ENCODE measurements around the gene TBX4. TPM values are rescaled to one million over a fixed set of nuclear protein-coding genes. Genes with fewer than 3 reads are reported as not detected.

TBX4 gene
- polyA plus RNA-seq, 1 donor (not counting 4 experiments of a cell fraction or from before 2014, with no cell fraction given) = 0.04 TPM

DNA sequence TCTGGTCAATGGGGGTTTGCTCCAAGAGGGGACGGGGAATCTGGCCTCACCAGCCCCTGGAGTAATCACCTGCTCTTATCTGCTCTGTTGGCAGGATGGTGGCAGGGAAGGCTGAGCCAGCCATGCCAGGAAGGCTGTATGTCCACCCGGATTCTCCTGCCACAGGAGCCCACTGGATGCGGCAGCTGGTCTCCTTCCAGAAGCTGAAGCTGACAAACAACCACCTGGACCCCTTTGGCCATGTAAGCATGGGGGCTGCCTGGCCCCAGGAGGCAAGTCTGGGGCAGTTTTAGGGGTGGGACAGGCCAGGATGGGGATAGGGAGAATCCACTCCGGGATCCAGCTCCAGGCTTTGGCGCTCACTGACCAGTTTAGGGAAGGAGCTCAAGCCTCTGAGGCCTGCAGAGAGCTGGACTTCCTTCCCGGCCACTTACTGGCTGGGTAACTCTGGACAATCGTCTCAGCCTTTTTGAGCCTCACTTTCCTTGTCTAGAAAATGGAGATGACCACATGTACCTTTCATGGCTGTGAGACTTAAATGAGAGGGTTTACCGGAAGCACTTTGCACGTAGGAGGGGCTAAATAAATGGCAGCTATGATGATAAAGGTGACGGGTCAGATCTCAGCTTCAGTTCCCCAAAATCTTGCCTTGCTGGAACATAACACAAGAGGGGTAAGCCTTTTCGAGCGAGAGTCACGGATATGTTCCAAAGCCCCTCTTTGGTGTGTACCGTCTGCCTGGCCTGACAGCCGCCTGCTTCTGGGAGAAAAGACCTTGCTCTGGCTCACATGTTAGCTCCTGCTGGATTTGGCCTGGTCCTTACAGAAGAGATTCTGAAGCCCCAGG, 15.4 kb downstream of the TBX4 start:
- H4K20me1 ChIP-seq (ENCODE audit: control insufficient read depth, extremely low read depth, insufficient read depth, low read length) = no peaks in the 10 kb centered on the region
- no peaks in the 10 kb centered on the region for H3K9me1 ChIP-seq (ENCODE audit: control insufficient read depth, extremely low read depth, insufficient read depth, low read length)
- DNase-seq (ENCODE audit: low read depth, low spot score) = no peak
- H3K27ac ChIP-seq (ENCODE audit: control insufficient read depth, insufficient read depth, low read length) = no peak overlapping the region
- H2AFZ ChIP-seq (ENCODE audit: control insufficient read depth, low read length) = no peak overlapping the region
- H3K36me3 ChIP-seq (ENCODE audit: control insufficient read depth in 2 of 2, extremely low read depth in 1 of 2, insufficient read depth in 2 of 2, low read length in 2 of 2) = no peaks in the 10 kb centered on the region
- no peak for FAIRE-seq
- H3K27me3 ChIP-seq (ENCODE audit: control insufficient read depth, extremely low read depth, insufficient read depth, low read length) = peaks cover 7% of the 10 kb centered on the region
- H3K9ac ChIP-seq (ENCODE audit: control insufficient read depth, extremely low read depth, insufficient read depth, low read length) = no peak overlapping the region
- TF ChIP-seq EZH2 (IDR thresholded peaks at IDR 0.05; ENCODE audit: low read length) = no peak
- no peak for TF ChIP-seq CTCF (optimal IDR thresholded peaks at IDR 0.05 in 1 of 3, IDR thresholded peaks at IDR 0.05 in 1 of 3, conservative IDR thresholded peaks at IDR 0.05 in 1 of 3; ENCODE audit: extremely low read depth in 1 of 3, insufficient read depth in 2 of 3, low read length in 3 of 3)
- no peak overlapping the region for H3K4me2 ChIP-seq (ENCODE audit: control insufficient read depth, extremely low read depth, insufficient read depth, low read depth, low read length)
- no peaks in the 10 kb centered on the region for H3K9me3 ChIP-seq (ENCODE audit: control insufficient read depth, low read depth, low read length)
- H3K4me3 ChIP-seq (ENCODE audit: control insufficient read depth in 2 of 3, extremely low read depth in 1 of 3, insufficient read depth in 2 of 3, low read depth in 1 of 3, low read length in 3 of 3) = no peak overlapping the region
- H3K4me1 ChIP-seq (ENCODE audit: control insufficient read depth, extremely low read depth, insufficient read depth, low read length) = no peaks in the 10 kb centered on the region
- dilution Hi-C loops (cut with MboI; ENCODE audit: extremely low pct_ligation_motif_present, low sequenced_read_pairs) = no loop called here
- H3K79me2 ChIP-seq (ENCODE audit: control insufficient read depth, insufficient read depth, low read length) = no peaks in the 10 kb centered on the region

DNA sequence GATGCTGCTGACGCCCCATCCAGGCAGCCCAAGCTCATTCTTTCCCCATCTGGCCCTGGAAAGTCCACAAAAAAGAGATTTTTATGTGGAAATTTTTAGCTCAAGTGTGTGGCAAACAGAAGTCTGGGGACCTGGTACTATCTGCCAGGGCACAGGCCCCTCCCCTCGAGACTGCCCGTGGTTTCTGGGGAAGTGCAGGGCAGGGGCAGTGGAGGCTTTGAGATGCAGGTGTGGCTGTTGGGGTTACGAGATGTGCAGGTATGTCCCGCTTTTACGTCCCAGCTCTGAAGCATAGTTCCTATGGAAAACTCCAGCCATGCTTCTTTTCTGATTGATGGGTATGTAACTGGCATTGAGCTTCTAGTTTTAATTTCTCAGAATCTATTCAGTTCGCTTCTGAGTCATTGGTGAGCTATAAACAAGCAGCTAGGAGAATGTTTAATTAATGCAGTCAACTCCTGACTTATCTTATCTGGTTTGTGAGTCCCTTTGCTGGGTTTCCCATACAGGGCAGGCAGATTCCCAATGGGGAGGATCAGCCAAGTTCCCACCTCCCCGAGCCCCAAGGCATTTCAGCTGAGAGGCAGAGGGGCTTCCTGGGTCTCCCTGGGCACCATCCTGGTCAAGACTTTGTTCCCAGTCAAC, 16.2 kb downstream of the TBX4 start:
- dilution Hi-C loops (cut with MboI; ENCODE audit: extremely low pct_ligation_motif_present, low sequenced_read_pairs) = no loop called here

More for the DNA sequence above, 16.2 kb downstream of the TBX4 start:
- Histone ChIP-seq H3K36me3 (ENCODE audit: control insufficient read depth in 2 of 2, extremely low read depth in 1 of 2, insufficient read depth in 2 of 2, low read length in 2 of 2) (no peaks in the 10 kb centered on the region), H3K4me1 (ENCODE audit: control insufficient read depth, extremely low read depth, insufficient read depth, low read length) (no peaks in the 10 kb centered on the region), H3K27me3 (ENCODE audit: control insufficient read depth, extremely low read depth, insufficient read depth, low read length) (peaks cover 3% of the 10 kb centered on the region), H3K4me2 (ENCODE audit: control insufficient read depth, extremely low read depth, insufficient read depth, low read depth, low read length) (no peak overlapping the region), H2AFZ (ENCODE audit: control insufficient read depth, low read length) (no peak overlapping the region), H3K27ac (ENCODE audit: control insufficient read depth, insufficient read depth, low read length) (no peak overlapping the region), H3K9me1 (ENCODE audit: control insufficient read depth, extremely low read depth, insufficient read depth, low read length) (no peaks in the 10 kb centered on the region), H3K79me2 (ENCODE audit: control insufficient read depth, insufficient read depth, low read length) (no peaks in the 10 kb centered on the region), H3K9ac (ENCODE audit: control insufficient read depth, extremely low read depth, insufficient read depth, low read length) (no peak overlapping the region), H3K4me3 (ENCODE audit: control insufficient read depth in 2 of 3, extremely low read depth in 1 of 3, insufficient read depth in 2 of 3, low read depth in 1 of 3, low read length in 3 of 3) (no peak overlapping the region), H4K20me1 (ENCODE audit: control insufficient read depth, extremely low read depth, insufficient read depth, low read length) (no peaks in the 10 kb centered on the region), H3K9me3 (ENCODE audit: control insufficient read depth, low read depth, low read length) (no peaks in the 10 kb centered on the region)
- FAIRE-seq (no peak), DNase-seq (ENCODE audit: low read depth, low spot score) (no peak)
- TF ChIP-seq EZH2 (IDR thresholded peaks at IDR 0.05; ENCODE audit: low read length) (no peak), CTCF (optimal IDR thresholded peaks at IDR 0.05 in 1 of 3, IDR thresholded peaks at IDR 0.05 in 1 of 3, conservative IDR thresholded peaks at IDR 0.05 in 1 of 3; ENCODE audit: extremely low read depth in 1 of 3, insufficient read depth in 2 of 3, low read length in 3 of 3) (no peak)
